SK-N-MC (cell line): ENCODE data around the gene SIL1.

ENCODE experiments used
- EZH2 ChIP-seq: fragments of 200-600 bp; sonication (generic); IDR thresholded peaks from one replicate; pipeline ENCODE4 v1.6.1; 2017; ENCODE audit warnings: antibody characterized with exemption
- FOXP2 ChIP-seq: optimal IDR thresholded peaks from 2 replicates; pipeline ENCODE3; 2011; ENCODE audit warnings: mild to moderate bottlenecking, moderate library complexity; ENCODE audit not compliant: insufficient read depth; ENCODE audit errors: extremely low read length, control extremely low read depth
- POLR2AphosphoS5 ChIP-seq: IDR thresholded peaks from 2 replicates; pipeline ENCODE4 v1.6.1; 2012; ENCODE audit warnings: mild to moderate bottlenecking, low read depth, low read length, borderline replicate concordance

- TF ChIP-seq EZH2, result no peak
- no peak for TF ChIP-seq POLR2AphosphoS5
- no peak for TF ChIP-seq FOXP2
Measured at GRCh38 chr5:138990986-138991590, 207.1 kb downstream of the SIL1 start.
